ENCODE measurements around the gene COG3.

Gene COG3

DNA sequence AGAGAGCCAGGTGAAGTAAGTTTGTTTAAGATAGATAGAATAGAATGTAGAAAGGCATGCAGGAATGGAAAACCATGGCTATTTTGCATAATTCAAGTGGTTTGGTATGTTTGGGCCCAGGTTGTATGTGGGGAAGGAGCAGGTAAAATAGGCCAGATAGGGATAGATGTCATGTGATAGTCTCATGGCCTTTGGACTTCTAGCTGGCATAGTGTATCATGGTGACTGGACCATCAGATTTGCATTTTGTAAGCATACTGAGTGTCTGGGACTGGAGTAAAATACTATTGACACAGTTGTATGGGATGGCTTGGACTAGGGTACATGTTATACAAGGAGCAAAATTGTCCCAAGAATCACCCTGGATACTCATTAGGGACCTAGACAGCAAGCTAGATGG lies 38.9 kb downstream of the COG3 start:
- no peak for DNase-seq (ENCODE audit: low spot score)

DNA sequence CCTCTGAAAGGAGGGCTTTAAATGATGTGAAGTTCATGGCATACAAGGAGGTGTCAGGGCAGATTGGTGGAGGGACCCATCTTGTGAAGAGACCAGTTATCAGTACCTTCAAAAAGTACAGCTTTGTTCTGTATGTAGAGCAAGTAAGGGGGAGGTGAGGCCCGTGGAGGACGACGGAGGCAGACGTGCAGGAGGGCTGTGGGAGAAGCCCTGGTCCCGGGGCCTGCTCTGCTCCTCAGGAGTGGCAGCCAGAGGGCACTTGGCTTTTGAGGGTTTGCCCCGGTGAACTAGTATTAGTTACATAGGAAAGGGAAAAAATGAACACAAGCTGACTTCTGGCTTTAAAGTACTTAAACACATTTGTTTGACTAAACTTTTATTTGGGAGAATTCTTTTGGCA lies 42.1 kb downstream of the COG3 start:
- DNase-seq (ENCODE audit: low spot score): no peak

GRCh38 chr13:45508776-45509175 lies 44.0 kb downstream of the COG3 start:
- no peak for DNase-seq (ENCODE audit: low spot score)

GRCh38 chr13:45510672-45511071 lies 45.9 kb downstream of the COG3 start:
- DNase-seq (ENCODE audit: low spot score): no peak

DNA sequence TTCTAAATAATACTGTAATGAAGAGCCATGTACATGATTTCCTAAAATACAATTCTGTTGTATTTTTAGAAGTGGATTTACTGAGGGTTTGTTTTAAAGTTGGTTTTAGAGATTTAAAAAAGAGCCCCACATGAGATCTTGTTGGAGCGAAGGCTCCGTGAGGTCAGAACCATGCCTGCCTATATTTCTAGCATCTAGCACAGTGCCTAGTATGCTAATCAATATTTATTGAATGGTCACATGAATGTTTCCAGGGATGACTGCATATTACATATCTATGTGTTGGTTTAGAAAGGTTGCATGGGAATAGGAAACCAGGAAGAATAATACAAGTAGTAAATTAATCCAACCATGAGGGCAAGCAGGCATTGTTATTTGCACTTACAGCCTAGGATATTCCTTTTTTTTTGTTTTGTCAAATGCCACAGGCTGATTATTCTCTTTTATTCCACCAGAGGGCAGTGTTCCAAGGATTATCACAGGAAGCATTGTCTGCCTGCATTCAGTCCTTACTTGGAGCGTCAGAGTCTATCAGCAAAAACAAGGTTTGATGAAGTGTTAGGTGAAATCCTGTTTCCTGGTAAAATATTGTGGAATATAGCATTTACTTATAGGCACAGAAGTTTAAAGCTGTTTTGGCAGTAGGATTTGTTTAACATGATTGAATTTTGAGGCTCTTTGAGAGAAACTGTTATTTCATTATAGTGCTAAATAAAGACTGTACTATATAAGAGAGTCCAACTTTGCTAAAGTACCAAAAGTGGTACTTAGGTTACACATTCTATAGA lies 46.8 kb downstream of the COG3 start:
- peak; percentile 59 for DNase-seq (ENCODE audit: low spot score)

GRCh38 chr13:45512098-45512496 lies 47.4 kb downstream of the COG3 start:
- no peak for DNase-seq (ENCODE audit: low spot score)

DNA sequence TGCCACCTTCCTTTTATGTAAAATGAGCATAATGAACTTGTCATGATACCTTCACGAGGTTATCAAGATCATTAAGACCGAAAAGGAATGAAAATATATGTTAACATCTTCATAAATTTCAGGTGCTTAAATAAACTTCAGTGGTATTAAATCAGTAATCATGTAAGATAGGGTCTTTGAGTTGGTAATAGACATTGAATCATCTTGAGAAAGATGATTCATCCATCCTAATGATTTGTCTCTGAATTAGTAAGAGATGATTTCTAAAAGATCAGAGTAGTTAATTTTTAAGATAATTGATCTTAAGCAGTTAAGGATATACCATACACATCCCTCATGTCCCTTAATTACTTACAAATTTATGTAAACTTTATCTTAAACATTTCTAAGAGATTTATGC lies 52.0 kb downstream of the COG3 start:
- no peak for DNase-seq (ENCODE audit: low spot score)

GRCh38 chr13:45518525-45519245 lies 53.9 kb downstream of the COG3 start:
- DNase-seq (ENCODE audit: low spot score): no peak

DNA sequence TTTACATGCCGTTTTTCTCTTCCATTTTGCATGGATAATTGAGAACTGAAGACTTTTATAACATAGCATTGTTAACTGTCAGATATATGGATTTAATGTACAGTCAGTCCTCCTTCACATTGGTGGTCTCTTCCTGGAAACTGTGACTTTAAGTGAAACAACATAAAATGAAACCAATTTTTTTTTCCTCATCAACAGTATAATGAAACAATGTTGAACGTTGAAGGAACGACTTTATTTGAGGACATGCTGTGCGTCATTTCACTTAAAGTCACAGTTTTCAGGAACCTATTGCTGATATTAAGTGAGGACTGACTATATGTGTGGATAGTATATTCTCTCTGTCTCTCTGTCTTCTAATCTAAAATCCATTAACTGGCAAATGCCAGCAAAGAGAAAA lies 54.8 kb downstream of the COG3 start:
- DNase-seq (ENCODE audit: low spot score): no peak

GRCh38 chr13:45521297-45521696 lies 56.6 kb downstream of the COG3 start:
- no peak for DNase-seq (ENCODE audit: low spot score)

DNA sequence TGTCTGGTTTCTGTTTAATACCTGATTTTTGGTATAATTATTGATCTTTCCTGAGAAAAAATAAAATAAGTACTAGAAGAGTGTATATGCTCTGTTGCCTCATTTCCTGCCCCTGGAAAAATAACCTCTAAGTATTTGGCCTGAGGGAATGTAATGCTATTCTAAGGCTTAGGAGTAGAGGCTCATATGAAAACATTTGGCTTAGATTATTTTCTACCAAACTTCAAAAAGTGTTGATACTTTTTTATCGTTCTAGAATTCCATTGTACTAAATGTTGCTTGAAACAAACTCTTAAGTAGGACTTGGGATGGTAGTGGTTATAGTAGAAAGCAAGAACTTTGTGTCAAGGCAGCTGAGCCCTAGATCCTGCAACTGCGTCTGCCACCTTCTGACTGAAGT lies 57.8 kb downstream of the COG3 start:
- no peak for DNase-seq (ENCODE audit: low spot score)

DNA sequence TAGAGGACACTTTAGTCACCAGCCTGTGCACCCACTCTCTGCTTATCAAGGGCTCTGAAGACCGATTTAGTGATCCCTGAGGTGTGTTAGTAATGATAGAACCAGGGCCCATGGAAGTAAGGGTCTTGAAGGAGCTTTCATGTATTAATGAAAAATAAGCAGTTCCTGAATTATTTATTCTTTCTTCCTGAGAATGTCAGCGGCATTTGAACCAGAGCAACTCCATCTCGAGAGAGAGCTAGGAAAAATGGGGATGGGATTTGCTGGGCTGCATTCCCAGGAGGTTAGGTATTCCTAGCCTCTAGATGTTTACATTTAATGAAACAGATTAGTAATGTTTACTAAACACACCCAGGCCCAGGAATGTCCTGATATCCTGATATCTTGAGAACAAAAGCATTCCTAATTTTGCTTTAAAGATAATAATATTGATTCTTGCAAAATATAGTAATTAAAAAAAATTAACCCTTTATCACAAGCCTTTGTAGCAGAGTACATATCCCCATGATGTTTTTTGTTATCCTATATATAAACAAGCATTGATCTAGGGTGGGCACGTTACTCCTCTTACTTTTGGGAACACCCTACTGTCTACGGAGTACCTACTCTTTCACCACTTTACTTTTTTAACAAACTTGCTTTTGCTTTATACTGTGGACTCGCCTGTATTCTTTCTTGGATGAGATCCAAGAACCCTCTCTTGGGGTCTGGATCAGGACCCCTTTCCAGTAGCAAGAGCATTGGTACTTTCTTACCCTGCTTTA lies 63.1 kb downstream of the COG3 start:
- no peak for DNase-seq (ENCODE audit: low spot score)

- DNase-seq (ENCODE audit: low spot score): no peak
These were observed 65.0 kb downstream of the COG3 start for GRCh38 chr13:45529758-45530157.

- no peak for DNase-seq (ENCODE audit: low spot score)
These were observed 69.9 kb downstream of the COG3 start for GRCh38 chr13:45534604-45535003.

- DNase-seq (ENCODE audit: low spot score): no peak
These were observed 71.5 kb downstream of the COG3 start for GRCh38 chr13:45536224-45536623.

GRCh38 chr13:45537516-45537915 lies 72.8 kb downstream of the COG3 start:
- DNase-seq (ENCODE audit: low spot score): no peak

DNA sequence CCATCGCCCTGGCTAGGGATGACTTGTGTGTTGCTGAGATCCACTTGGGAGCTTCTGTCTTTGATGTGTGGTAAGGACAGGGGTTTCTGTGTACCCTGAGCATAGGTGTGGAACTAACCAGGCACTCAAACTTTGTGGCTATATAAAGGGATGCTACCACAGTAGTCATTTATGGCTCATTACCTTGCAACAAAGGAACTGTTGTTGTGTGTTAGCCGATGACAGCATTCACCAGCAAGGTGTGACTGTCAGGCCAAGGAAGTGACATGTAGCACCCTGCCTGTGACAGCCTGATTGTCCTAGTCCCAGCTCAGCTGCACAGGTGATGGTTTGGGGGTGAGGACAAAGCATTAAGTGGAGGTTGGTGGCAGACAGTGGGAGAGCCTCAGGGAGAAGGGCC lies 73.6 kb downstream of the COG3 start:
- DNase-seq (ENCODE audit: low spot score): no peak

DNA sequence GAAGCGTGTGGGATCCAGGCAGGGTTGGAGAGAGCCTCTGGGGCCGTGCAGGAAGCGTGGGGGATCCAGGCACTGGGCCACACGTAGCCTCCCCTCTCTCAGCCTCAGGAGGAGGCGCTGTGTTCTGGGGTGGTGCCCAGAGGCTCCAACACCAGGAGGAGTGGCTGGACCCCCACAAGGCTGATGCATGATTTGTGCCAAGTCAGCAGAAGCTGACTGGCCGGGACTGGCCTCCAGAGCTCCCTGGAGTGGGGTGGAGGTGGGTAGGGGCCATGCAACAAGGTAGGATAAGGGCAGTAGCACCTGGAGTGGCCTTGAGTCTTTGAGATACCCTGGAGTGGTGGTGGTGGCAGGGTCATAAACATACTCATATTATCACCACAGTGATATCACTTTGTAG lies 75.5 kb downstream of the COG3 start:
- no peak for DNase-seq (ENCODE audit: low spot score)

- no peak for DNase-seq (ENCODE audit: low spot score)
These were observed 76.1 kb downstream of the COG3 start for GRCh38 chr13:45540864-45541263.

GRCh38 chr13:45541806-45542205 lies 77.1 kb downstream of the COG3 start:
- DNase-seq (ENCODE audit: low spot score): no peak

DNA sequence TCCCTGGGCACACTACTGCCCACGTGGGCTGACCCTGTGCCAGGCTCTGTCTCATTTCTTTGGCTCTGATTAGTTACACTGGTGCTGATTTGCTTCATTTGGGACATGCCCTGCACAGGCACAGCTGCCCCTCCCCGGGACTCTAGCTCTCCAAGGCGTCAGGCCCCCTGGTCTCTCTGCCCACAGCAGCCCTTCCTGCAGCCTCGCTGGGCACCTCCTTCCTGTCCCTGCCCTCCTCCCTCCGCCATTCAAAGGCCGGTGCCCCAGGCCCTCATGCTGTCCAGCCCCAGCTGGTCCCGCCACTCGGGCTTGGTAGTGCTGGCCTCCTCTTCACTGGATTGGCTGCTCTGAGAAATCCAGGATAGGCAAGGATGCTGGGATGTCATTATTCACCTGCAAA lies 77.7 kb downstream of the COG3 start:
- no peak for DNase-seq (ENCODE audit: low spot score)

DNA sequence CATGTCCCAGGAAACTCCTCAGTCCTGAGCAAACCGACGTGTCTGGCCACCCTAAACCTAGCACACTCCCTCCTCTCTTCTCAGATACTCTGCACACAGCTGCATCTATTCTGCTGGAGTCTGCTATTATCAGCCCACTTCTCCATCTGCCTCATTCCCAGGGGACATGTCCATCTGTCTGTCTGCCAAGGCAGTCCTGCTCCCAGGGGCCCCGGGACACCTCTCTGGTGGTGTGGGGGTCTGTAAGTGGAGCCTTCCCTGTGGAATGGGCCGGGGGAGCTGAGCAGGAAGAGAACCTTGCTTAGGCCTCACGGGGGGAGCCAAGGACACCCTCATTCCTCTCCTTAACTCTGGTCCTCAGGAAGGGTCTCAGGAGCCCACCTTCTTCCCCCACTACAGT lies 78.1 kb downstream of the COG3 start:
- DNase-seq (ENCODE audit: low spot score): no peak

DNA sequence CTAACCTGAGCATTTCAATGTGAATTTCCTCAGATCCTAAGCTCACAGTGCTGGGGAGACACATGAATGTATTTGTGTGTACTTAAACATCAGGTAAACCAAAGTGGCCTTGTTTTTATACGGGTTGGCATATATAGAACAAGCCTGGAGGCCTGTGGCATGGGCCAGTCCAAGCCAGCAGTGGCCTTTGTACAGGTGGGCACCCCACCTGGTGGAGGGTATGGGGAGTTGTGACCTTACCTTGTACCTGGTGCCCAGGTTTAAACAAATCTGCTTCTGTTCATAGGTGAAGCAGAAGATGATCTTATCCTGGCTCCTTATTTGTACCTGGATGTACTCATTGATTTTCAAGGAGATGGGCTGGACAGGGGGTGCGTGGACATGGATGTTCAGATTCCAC lies 79.8 kb downstream of the COG3 start:
- no peak for DNase-seq (ENCODE audit: low spot score)
